Liver (tissue), 3 donors: ENCODE results near the gene ABCA13.

Source experiments
- ATF3 ChIP-seq: IDR thresholded peaks from 2 replicates; pipeline ENCODE4 v1.6.1; 2016; ENCODE audit warnings: antibody characterized with exemption
- EGR1 ChIP-seq, 2 donors: IDR thresholded peaks; 2 replicates each; pipeline ENCODE4 v1.6.1; 2016 to 2018; ENCODE audit warnings: antibody characterized with exemption in 2 of 2, low read depth in 2 of 2
- GABPA ChIP-seq, 2 donors: IDR thresholded peaks in 1 of 2; conservative IDR thresholded peaks in 1 of 2; 2 replicates each; pipeline ENCODE4 v1.6.1; 2016; ENCODE audit warnings: antibody characterized with exemption in 2 of 2, mild to moderate bottlenecking in 1 of 2, moderate library complexity in 1 of 2
- HNF4G ChIP-seq: IDR thresholded peaks from 2 replicates; pipeline ENCODE4 v1.6.1; 2016; ENCODE audit warnings: antibody characterized with exemption
- JUND ChIP-seq, 2 donors: IDR thresholded peaks; 2 replicates each; pipeline ENCODE4 v1.6.1; 2016; ENCODE audit warnings: antibody characterized with exemption in 2 of 2
- MAX ChIP-seq: IDR thresholded peaks from 2 replicates; pipeline ENCODE4 v1.6.1; 2016; ENCODE audit warnings: antibody characterized with exemption
- RAD21 ChIP-seq, 2 donors: IDR thresholded peaks; 2 replicates each; pipeline ENCODE4 v1.6.1; 2016; ENCODE audit warnings: antibody characterized with exemption in 2 of 2, mild to moderate bottlenecking in 2 of 2
- RXRA ChIP-seq, 2 donors: IDR thresholded peaks; 2 replicates each; pipeline ENCODE4 v1.6.1; 2017 to 2018; ENCODE audit warnings: antibody characterized with exemption in 2 of 2, mild to moderate bottlenecking in 1 of 2
- SP1 ChIP-seq: IDR thresholded peaks from 2 replicates; pipeline ENCODE4 v1.6.1; 2018; ENCODE audit warnings: antibody characterized with exemption, mild to moderate bottlenecking
- YY1 ChIP-seq: IDR thresholded peaks from 2 replicates; pipeline ENCODE4 v1.6.1; 2016; ENCODE audit warnings: antibody characterized with exemption, mild to moderate bottlenecking
- ZBTB33 ChIP-seq: IDR thresholded peaks from 2 replicates; pipeline ENCODE4 v1.6.1; 2016; ENCODE audit warnings: antibody characterized with exemption
- TF ChIP-seq, protein P1 (sequence below): fragments of 150-350 bp; IDR thresholded peaks from 2 replicates; pipeline ENCODE4 v1.5.1; 2017; ENCODE audit warnings: improper control_type of control experiment, low read depth, low read length; ENCODE audit not compliant: missing input control
- TF ChIP-seq, protein P2 (sequence below): IDR thresholded peaks from 2 replicates; pipeline ENCODE4 v1.6.1; 2016; ENCODE audit warnings: antibody characterized with exemption, mild to moderate bottlenecking
- donor health status: healthy.
- donor health status: healthy.

- no peak for TF ChIP-seq JUND (IDR thresholded peaks at IDR 0.05)
- TF ChIP-seq, protein P1, sequence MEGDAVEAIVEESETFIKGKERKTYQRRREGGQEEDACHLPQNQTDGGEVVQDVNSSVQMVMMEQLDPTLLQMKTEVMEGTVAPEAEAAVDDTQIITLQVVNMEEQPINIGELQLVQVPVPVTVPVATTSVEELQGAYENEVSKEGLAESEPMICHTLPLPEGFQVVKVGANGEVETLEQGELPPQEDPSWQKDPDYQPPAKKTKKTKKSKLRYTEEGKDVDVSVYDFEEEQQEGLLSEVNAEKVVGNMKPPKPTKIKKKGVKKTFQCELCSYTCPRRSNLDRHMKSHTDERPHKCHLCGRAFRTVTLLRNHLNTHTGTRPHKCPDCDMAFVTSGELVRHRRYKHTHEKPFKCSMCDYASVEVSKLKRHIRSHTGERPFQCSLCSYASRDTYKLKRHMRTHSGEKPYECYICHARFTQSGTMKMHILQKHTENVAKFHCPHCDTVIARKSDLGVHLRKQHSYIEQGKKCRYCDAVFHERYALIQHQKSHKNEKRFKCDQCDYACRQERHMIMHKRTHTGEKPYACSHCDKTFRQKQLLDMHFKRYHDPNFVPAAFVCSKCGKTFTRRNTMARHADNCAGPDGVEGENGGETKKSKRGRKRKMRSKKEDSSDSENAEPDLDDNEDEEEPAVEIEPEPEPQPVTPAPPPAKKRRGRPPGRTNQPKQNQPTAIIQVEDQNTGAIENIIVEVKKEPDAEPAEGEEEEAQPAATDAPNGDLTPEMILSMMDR, result no peak
- TF ChIP-seq SP1, result no peak
- no peak for TF ChIP-seq MAX
- no peak for TF ChIP-seq YY1
- no peak for TF ChIP-seq ATF3
- no peak for TF ChIP-seq HNF4G
- TF ChIP-seq, protein P2, sequence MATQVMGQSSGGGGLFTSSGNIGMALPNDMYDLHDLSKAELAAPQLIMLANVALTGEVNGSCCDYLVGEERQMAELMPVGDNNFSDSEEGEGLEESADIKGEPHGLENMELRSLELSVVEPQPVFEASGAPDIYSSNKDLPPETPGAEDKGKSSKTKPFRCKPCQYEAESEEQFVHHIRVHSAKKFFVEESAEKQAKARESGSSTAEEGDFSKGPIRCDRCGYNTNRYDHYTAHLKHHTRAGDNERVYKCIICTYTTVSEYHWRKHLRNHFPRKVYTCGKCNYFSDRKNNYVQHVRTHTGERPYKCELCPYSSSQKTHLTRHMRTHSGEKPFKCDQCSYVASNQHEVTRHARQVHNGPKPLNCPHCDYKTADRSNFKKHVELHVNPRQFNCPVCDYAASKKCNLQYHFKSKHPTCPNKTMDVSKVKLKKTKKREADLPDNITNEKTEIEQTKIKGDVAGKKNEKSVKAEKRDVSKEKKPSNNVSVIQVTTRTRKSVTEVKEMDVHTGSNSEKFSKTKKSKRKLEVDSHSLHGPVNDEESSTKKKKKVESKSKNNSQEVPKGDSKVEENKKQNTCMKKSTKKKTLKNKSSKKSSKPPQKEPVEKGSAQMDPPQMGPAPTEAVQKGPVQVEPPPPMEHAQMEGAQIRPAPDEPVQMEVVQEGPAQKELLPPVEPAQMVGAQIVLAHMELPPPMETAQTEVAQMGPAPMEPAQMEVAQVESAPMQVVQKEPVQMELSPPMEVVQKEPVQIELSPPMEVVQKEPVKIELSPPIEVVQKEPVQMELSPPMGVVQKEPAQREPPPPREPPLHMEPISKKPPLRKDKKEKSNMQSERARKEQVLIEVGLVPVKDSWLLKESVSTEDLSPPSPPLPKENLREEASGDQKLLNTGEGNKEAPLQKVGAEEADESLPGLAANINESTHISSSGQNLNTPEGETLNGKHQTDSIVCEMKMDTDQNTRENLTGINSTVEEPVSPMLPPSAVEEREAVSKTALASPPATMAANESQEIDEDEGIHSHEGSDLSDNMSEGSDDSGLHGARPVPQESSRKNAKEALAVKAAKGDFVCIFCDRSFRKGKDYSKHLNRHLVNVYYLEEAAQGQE, result no peak
- no peak for TF ChIP-seq GABPA (IDR thresholded peaks at IDR 0.05 in 1 of 2, conservative IDR thresholded peaks at IDR 0.05 in 1 of 2)
- TF ChIP-seq EGR1 (IDR thresholded peaks at IDR 0.05; ENCODE audit: low read depth in 2 of 2), result no peak
- TF ChIP-seq RXRA (IDR thresholded peaks at IDR 0.05), result no peak
- TF ChIP-seq ZBTB33, result no peak
- no peak for TF ChIP-seq RAD21 (IDR thresholded peaks at IDR 0.05)
Measured at GRCh38 chr7:48269066-48269465, 97.8 kb downstream of the ABCA13 start.
